ENCODE data around the gene ENTPD7. TPM values are rescaled to one million over a fixed set of nuclear protein-coding genes. Genes with fewer than 3 reads are reported as not detected.
"Not testable (repeated sequence)": the region's sequence is repeated elsewhere in the genome, so short reads cannot be mapped to it uniquely, and the experiment has no call there.

Gene ENTPD7
- total RNA-seq, 2 donors from 2014 or later = 3.5 to 3.7 TPM

- Histone ChIP-seq H3K9me3 (no peaks in the 10 kb centered on the region), H3K36me3 (peaks cover 81% of the 10 kb centered on the region), H3K27ac (no peak overlapping the region), H3K4me1 (no peaks in the 10 kb centered on the region), H3K27me3 (no peaks in the 10 kb centered on the region), H3K4me3 (no peak overlapping the region)
- no peak for DNase-seq (ENCODE audit: low spot score)
- no peak for TF ChIP-seq CTCF (IDR thresholded peaks at IDR 0.05)
Observed at GRCh38 chr10:99720387-99720786, 61.1 kb downstream of the ENTPD7 start.

GRCh38 chr10:99730026-99730425 is 70.7 kb downstream of the ENTPD7 start:
- H3K9me3 ChIP-seq = no peaks in the 10 kb centered on the region
- peaks cover 20% of the 10 kb centered on the region for H3K36me3 ChIP-seq
- no peaks in the 10 kb centered on the region for H3K27me3 ChIP-seq
- no peak for TF ChIP-seq CTCF (IDR thresholded peaks at IDR 0.05)
- H3K27ac ChIP-seq = no peak overlapping the region
- H3K4me3 ChIP-seq = no peak overlapping the region
- peaks cover 0 to 15% of the 10 kb centered on the region in 2 donors for H3K4me1 ChIP-seq
- DNase-seq (ENCODE audit: low spot score) = no peak

- no peak for DNase-seq (ENCODE audit: low spot score)
- no peaks in the 10 kb centered on the region for H3K9me3 ChIP-seq
- peak overlapping the region; percentile 64 to 96 for H3K4me3 ChIP-seq
- peak overlapping the region; percentile 96 to 97 for H3K27ac ChIP-seq
- H3K27me3 ChIP-seq = no peaks in the 10 kb centered on the region
- TF ChIP-seq CTCF (IDR thresholded peaks at IDR 0.05) = no peak
- H3K4me1 ChIP-seq = peaks cover 0 to 22% of the 10 kb centered on the region in 2 donors
- peaks cover 13% of the 10 kb centered on the region for H3K36me3 ChIP-seq
Observed at GRCh38 chr10:99731306-99732032, 72.2 kb downstream of the ENTPD7 start.

- no peaks in the 10 kb centered on the region for H3K9me3 ChIP-seq
- TF ChIP-seq CTCF (IDR thresholded peaks at IDR 0.05) = no peak
- peak; percentile 96 for DNase-seq (ENCODE audit: low spot score)
- peak within 1 kb of the TSS; percentile 96 to 97 for H3K27ac ChIP-seq
- H3K27me3 ChIP-seq = no peaks in the 10 kb centered on the region
- peaks cover 13% of the 10 kb centered on the region for H3K36me3 ChIP-seq
- H3K4me1 ChIP-seq = peaks cover 0 to 22% of the 10 kb centered on the region in 2 donors
- H3K4me3 ChIP-seq = peak within 1 kb of the TSS; percentile 64 to 96
Observed at GRCh38 chr10:99732033-99732842, 72.9 kb downstream of the ENTPD7 start, which contains the start of the genes COX15 and CUTC. Gene COX15 (minus strand): TSS chr10:99732127. CDS start chr10:99732049, 78 bp downstream. Gene CUTC (plus strand): TSS chr10:99732234. CDS start chr10:99732349, 115 bp downstream.

- TF ChIP-seq CTCF (IDR thresholded peaks at IDR 0.05) = no peak
- DNase-seq (ENCODE audit: low spot score) = no peak
- H3K4me1 ChIP-seq = peaks cover 0 to 22% of the 10 kb centered on the region in 2 donors
- H3K4me3 ChIP-seq = peak overlapping the region in 1 of 2 donors; percentile 96
- no peaks in the 10 kb centered on the region for H3K27me3 ChIP-seq
- H3K36me3 ChIP-seq = peaks cover 16% of the 10 kb centered on the region
- H3K9me3 ChIP-seq = no peaks in the 10 kb centered on the region
- peak overlapping the region in 1 of 2 donors; percentile 96 for H3K27ac ChIP-seq
Observed at GRCh38 chr10:99733366-99733765, 74.1 kb downstream of the ENTPD7 start.

GRCh38 chr10:99734111-99734510 is 74.8 kb downstream of the ENTPD7 start:
- not testable (repeated sequence) for H3K27me3 ChIP-seq; H3K9me3 ChIP-seq; H3K4me3 ChIP-seq; H3K27ac ChIP-seq; DNase-seq (ENCODE audit: low spot score)
- peaks cover 0 to 22% of the 10 kb centered on the region in 2 donors for H3K4me1 ChIP-seq
- peaks cover 16% of the 10 kb centered on the region for H3K36me3 ChIP-seq
